ENCODE results near the gene HSPA4. TPM values are rescaled to one million over a fixed set of nuclear protein-coding genes. Genes with fewer than 3 reads are reported as not detected.
"Not testable (repeated sequence)": the region's sequence is repeated elsewhere in the genome, so short reads cannot be mapped to it uniquely, and the experiment has no call there.

The HSPA4 gene
- total RNA-seq, 2 donors from 2014 or later = 21.8 to 26.2 TPM

GRCh38 chr5:133132717-133133116, 80.9 kb downstream of the HSPA4 start:
- ATAC-seq (no peak), DNase-seq (no peak)
- H3K9me3 ChIP-seq = no peaks in the 10 kb centered on the region
- H3K36me3 ChIP-seq (replicated peaks in 1 of 2; ENCODE audit: insufficient read depth in 1 of 2, low read depth in 2 of 2) = no peaks in the 10 kb centered on the region
- no peak overlapping the region for H3K27ac ChIP-seq
- WGBS, 2 donors = 67 to 74% methylated on average over 2 of the region's 2 CpGs
- intact Hi-C loops (cut with DNase I) = no loop called here
- TF ChIP-seq CTCF (IDR thresholded peaks at IDR 0.05) = no peak
- no peak for TF ChIP-seq POLR2A (IDR thresholded peaks at IDR 0.05)
- H3K4me1 ChIP-seq = no peaks in the 10 kb centered on the region
- H3K27me3 ChIP-seq = no peaks in the 10 kb centered on the region
- no peak overlapping the region for H3K4me3 ChIP-seq

GRCh38 chr5:133133241-133133640, 81.4 kb downstream of the HSPA4 start:
- 83 to 93% methylated on average over 4 of the region's 5 CpGs for WGBS, 2 donors
- H3K4me1 ChIP-seq; H3K9me3 ChIP-seq; ATAC-seq; H3K27me3 ChIP-seq; H3K36me3 ChIP-seq (replicated peaks in 1 of 2; ENCODE audit: insufficient read depth in 1 of 2, low read depth in 2 of 2); DNase-seq; intact Hi-C loops (cut with DNase I); H3K4me3 ChIP-seq; H3K27ac ChIP-seq: not testable (repeated sequence)

GRCh38 chr5:133136890-133137289, 85.1 kb downstream of the HSPA4 start:
- WGBS, 2 donors = 44 to 53% methylated on average over 2 of the region's 2 CpGs
- H3K4me1 ChIP-seq; H3K27me3 ChIP-seq; H3K9me3 ChIP-seq; H3K36me3 ChIP-seq (replicated peaks in 1 of 2; ENCODE audit: insufficient read depth in 1 of 2, low read depth in 2 of 2); H3K4me3 ChIP-seq; DNase-seq; H3K27ac ChIP-seq; intact Hi-C loops (cut with DNase I); ATAC-seq: not testable (repeated sequence)

- TF ChIP-seq POLR2A (IDR thresholded peaks at IDR 0.05) (no peak), CTCF (IDR thresholded peaks at IDR 0.05) (no peak)
- intact Hi-C loops (cut with DNase I) = no loop called here
- 89 to 93% methylated on average over 7 of the region's 7 CpGs for WGBS, 2 donors
These were observed 88.5 kb downstream of the HSPA4 start for GRCh38 chr5:133140311-133140710.

GRCh38 chr5:133141746-133142145, 89.9 kb downstream of the HSPA4 start:
- no peaks in the 10 kb centered on the region for H3K9me3 ChIP-seq
- no peak for DNase-seq
- intact Hi-C loops (cut with DNase I) = no loop called here

More at GRCh38 chr5:133140311-133140710, 88.5 kb downstream of the HSPA4 start:
- H3K36me3 ChIP-seq (replicated peaks in 1 of 2; ENCODE audit: insufficient read depth in 1 of 2, low read depth in 2 of 2) = no peaks in the 10 kb centered on the region
- no peak overlapping the region for H3K27ac ChIP-seq
- no peaks in the 10 kb centered on the region for H3K27me3 ChIP-seq
- ATAC-seq (no peak), DNase-seq (no peak)
- no peaks in the 10 kb centered on the region for H3K4me1 ChIP-seq
- H3K9me3 ChIP-seq = no peaks in the 10 kb centered on the region
- no peak overlapping the region for H3K4me3 ChIP-seq

More at GRCh38 chr5:133141746-133142145, 89.9 kb downstream of the HSPA4 start:
- WGBS, 2 donors = 91 to 92% methylated on average over 3 of the region's 3 CpGs
- Histone ChIP-seq H3K4me1 (no peaks in the 10 kb centered on the region), H3K27me3 (no peaks in the 10 kb centered on the region), H3K27ac (no peak overlapping the region), H3K4me3 (no peak overlapping the region), H3K36me3 (replicated peaks in 1 of 2; ENCODE audit: insufficient read depth in 1 of 2, low read depth in 2 of 2) (no peaks in the 10 kb centered on the region)
- ATAC-seq = no peak
- TF ChIP-seq POLR2A (IDR thresholded peaks at IDR 0.05) (no peak), CTCF (IDR thresholded peaks at IDR 0.05) (no peak)
